ENCODE results near the gene KAT7.

Gene KAT7

DNA sequence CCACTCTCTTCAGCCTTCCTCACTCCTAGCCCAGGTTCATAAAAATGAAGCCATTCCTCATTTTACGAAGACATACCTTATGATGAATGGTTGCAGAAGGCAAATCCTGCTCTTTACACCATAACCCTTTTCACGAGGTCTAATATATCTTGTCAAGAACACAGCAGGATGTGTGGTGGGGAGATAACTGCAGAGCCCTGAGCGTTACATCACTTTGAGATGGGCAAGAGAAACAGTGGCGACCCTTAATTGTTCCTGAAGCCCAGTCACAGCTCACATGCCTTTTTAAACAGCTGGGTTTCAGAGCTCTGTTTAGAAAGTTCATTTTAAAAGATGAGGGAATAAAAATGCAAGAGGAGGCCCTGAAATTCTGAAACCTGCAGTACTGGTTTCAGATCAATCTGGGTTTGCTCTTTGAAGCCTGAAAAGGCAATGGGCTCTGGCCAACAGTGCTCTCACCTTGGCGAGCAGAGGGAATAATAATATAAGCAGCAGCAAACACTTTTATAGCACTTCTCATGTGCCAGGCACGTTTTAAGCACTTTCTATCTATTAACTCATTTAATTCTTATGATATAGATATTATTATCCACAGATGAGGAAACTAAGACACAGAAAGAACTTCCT is 27.4 kb upstream of the KAT7 start:
- Histone ChIP-seq H3K4me3 (ENCODE audit: low read length in 2 of 2) (no peak overlapping the region), H3K27me3 (ENCODE audit: control insufficient read depth in 1 of 2, insufficient read depth in 2 of 2, low read length in 2 of 2) (no peaks in the 10 kb centered on the region), H3K36me3 (ENCODE audit: control insufficient read depth in 2 of 2, insufficient read depth in 2 of 2, low read length in 2 of 2) (peaks cover 0 to 2% of the 10 kb centered on the region in 2 donors), H3K9me3 (ENCODE audit: control insufficient read depth in 2 of 2, low read length in 2 of 2) (no peaks in the 10 kb centered on the region), H3K27ac (ENCODE audit: low read length) (no peak overlapping the region), H3K9ac (ENCODE audit: low read length in 2 of 2) (no peak overlapping the region), H3K4me1 (ENCODE audit: control insufficient read depth, insufficient read depth, low read length) (peaks cover 40% of the 10 kb centered on the region)

DNA sequence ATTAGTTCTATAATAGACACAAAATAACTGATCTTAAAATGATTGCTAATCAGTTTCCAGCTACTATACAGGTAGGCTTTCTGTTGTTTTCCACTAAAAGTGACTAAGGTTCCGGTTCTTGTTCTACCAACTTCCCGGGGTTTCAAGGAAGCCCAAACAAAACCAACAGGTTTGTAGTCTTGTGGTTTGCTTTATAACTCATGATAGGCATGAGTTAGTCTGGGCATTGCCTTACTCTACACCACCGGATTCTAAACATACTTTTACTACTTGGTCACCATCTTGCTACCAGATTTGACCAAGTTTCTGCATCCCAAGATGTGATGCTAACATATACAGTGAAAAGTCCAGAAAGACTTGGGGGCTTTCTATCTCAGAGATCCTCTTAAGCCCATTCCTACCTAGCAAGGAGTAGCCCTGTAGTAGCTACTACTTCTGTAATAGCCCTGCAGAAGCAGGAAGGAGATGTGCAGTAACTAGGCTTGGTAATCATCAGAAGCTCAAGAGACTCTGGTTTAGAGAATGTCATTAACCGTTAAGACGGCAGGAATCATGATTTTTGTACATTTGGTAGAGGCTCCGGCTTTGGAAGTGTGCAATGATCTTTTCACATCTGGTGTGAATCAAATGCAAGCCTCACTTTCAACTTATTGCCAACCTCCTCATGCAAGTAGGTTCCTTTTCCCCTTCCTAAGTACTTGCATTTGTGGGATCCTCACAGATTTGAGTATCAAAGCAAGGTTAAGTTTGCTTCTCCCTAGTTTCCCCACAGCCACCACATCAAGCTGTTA is 26.1 kb upstream of the KAT7 start:
- H3K9ac ChIP-seq (ENCODE audit: low read length in 2 of 2) = peak overlapping the region in 1 of 2 donors; percentile 50
- H3K9me3 ChIP-seq (ENCODE audit: control insufficient read depth in 2 of 2, low read length in 2 of 2) = no peaks in the 10 kb centered on the region
- peaks cover 36% of the 10 kb centered on the region for H3K4me1 ChIP-seq (ENCODE audit: control insufficient read depth, insufficient read depth, low read length)
- peak overlapping the region; percentile 80 to 91 for H3K4me3 ChIP-seq (ENCODE audit: low read length in 2 of 2)
- no peaks in the 10 kb centered on the region for H3K27me3 ChIP-seq (ENCODE audit: control insufficient read depth in 1 of 2, insufficient read depth in 2 of 2, low read length in 2 of 2)
- peak overlapping the region; percentile 50 for H3K27ac ChIP-seq (ENCODE audit: low read length)
- peaks cover 0 to 2% of the 10 kb centered on the region in 2 donors for H3K36me3 ChIP-seq (ENCODE audit: control insufficient read depth in 2 of 2, insufficient read depth in 2 of 2, low read length in 2 of 2)

DNA sequence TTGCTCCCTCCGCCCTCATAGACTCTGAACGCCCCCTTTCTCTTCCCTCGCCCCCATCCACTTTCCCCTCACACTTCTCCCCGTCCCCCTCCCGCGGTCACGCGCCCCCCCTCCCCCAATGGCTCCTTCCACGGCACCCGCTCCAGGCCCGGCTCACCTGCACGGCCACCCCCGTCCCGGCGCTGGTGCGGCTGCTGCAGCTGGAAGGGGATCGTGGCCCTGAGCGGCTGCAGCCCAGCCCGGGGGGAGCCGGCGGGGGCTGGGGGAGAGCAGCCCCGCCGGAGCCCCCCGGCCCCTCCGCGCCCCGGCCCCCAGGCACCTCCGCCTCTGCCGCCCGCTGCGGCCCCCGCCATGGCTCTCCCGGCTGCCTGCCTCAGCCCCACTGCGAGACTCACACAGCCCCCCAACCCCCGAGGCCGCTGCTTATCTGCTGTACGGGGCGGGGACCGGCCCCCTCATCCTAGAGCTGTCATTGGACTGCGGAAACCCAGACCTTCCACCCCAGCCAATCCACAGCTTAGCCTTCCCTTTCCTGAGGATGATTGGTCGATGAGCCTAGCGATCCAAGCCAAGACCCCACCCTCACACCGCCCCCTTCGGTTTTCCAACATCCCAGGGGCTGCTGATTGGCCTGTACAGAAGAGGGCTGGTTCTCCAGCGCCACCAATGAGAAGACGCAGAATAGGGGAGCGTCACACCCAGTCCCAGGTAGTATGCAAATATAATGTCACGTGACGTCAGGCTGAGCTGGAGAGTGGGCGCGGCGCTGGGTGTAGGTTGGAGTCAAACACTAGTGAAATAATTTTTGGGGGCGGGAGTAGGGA is 24.5 kb upstream of the KAT7 start, which contains the start of gene FAM117A:
Gene FAM117A (minus strand): TSS at position 397 of the 824 bp plus-strand sequence. CDS start 44 bp downstream, at position 353.
- Histone ChIP-seq H3K9me3 (ENCODE audit: control insufficient read depth in 2 of 2, low read length in 2 of 2) (no peaks in the 10 kb centered on the region), H3K27me3 (ENCODE audit: control insufficient read depth in 1 of 2, insufficient read depth in 2 of 2, low read length in 2 of 2) (no peaks in the 10 kb centered on the region), H3K27ac (ENCODE audit: low read length) (peak within 1 kb of the TSS; percentile 50), H3K4me1 (ENCODE audit: control insufficient read depth, insufficient read depth, low read length) (peaks cover 33% of the 10 kb centered on the region), H3K9ac (ENCODE audit: low read length in 2 of 2) (peak within 1 kb of the TSS; percentile 50 to 55), H3K4me3 (ENCODE audit: low read length in 2 of 2) (peak within 1 kb of the TSS; percentile 80 to 91), H3K36me3 (ENCODE audit: control insufficient read depth in 2 of 2, insufficient read depth in 2 of 2, low read length in 2 of 2) (no peaks in the 10 kb centered on the region)

DNA sequence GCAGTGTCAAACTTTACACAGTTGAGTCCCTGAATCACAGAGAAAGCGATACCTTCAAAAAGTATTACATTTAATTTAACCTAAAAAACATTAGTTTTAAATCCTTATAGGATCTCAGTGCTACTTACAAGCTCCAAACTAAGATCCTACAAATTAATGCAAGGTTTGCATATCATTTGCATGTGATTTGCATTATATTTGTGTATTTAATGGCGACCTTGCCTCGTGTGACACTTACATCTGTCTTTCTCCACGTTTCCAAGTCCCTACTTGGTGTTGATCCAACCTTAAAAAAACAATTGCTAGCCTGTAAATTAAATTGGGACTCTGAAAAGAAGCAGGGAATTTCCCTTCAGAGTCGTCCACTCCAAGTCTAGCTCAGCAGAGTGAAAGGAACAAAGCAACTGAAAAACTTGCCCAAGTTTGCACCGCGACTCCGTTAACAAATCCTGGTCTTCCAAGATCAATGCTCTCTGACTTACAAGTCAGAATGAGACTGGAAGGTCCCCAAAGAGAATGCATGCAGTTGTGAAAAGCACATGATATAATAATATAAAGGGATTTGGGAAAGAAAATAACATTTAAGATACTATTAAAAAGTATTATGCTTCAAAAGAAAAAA is 23.8 kb upstream of the KAT7 start:
- H3K36me3 ChIP-seq (ENCODE audit: control insufficient read depth in 2 of 2, insufficient read depth in 2 of 2, low read length in 2 of 2) = no peaks in the 10 kb centered on the region
- no peaks in the 10 kb centered on the region for H3K9me3 ChIP-seq (ENCODE audit: control insufficient read depth in 2 of 2, low read length in 2 of 2)
- H3K4me1 ChIP-seq (ENCODE audit: control insufficient read depth, insufficient read depth, low read length) = peaks cover 27% of the 10 kb centered on the region
- H3K4me3 ChIP-seq (ENCODE audit: low read length in 2 of 2) = peak overlapping the region; percentile 80 to 91
- H3K27ac ChIP-seq (ENCODE audit: low read length) = peak overlapping the region; percentile 50
- no peaks in the 10 kb centered on the region for H3K27me3 ChIP-seq (ENCODE audit: control insufficient read depth in 1 of 2, insufficient read depth in 2 of 2, low read length in 2 of 2)
- H3K9ac ChIP-seq (ENCODE audit: low read length in 2 of 2) = no peak overlapping the region

DNA sequence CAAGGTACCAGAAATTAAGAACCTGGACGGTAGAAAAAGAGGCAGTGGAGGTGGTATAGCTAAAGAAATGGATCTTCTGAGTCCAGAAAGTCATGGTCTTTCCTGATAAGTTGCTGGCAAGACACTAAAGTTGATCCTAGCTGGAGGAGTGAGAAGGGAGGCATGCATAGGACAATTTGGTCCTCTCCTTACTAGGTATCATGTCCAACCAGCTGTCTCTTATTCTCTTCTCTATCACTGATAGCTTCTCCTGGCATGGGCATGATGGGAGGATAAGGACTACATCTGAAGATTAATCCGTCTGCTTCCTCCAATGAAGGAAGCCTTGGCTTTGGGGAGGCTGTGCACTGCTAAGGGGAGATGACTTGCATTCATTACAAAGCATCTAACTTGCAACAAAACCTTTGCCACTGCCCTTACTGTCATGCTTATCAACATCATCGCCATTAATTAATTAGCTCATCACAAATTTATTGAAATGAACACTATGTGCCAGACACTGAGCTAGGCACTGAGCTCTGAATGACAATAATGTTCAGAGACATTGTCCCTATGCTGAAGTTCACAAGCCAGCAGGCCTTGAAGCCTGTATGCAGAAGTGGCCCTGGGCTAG is 21.5 kb upstream of the KAT7 start:
- peaks cover 16% of the 10 kb centered on the region for H3K4me1 ChIP-seq (ENCODE audit: control insufficient read depth, insufficient read depth, low read length)
- H3K9me3 ChIP-seq (ENCODE audit: control insufficient read depth in 2 of 2, low read length in 2 of 2) = no peaks in the 10 kb centered on the region
- H3K9ac ChIP-seq (ENCODE audit: low read length in 2 of 2) = no peak overlapping the region
- no peak overlapping the region for H3K4me3 ChIP-seq (ENCODE audit: low read length in 2 of 2)
- no peak overlapping the region for H3K27ac ChIP-seq (ENCODE audit: low read length)
- H3K27me3 ChIP-seq (ENCODE audit: control insufficient read depth in 1 of 2, insufficient read depth in 2 of 2, low read length in 2 of 2) = no peaks in the 10 kb centered on the region
- no peaks in the 10 kb centered on the region for H3K36me3 ChIP-seq (ENCODE audit: control insufficient read depth in 2 of 2, insufficient read depth in 2 of 2, low read length in 2 of 2)

DNA sequence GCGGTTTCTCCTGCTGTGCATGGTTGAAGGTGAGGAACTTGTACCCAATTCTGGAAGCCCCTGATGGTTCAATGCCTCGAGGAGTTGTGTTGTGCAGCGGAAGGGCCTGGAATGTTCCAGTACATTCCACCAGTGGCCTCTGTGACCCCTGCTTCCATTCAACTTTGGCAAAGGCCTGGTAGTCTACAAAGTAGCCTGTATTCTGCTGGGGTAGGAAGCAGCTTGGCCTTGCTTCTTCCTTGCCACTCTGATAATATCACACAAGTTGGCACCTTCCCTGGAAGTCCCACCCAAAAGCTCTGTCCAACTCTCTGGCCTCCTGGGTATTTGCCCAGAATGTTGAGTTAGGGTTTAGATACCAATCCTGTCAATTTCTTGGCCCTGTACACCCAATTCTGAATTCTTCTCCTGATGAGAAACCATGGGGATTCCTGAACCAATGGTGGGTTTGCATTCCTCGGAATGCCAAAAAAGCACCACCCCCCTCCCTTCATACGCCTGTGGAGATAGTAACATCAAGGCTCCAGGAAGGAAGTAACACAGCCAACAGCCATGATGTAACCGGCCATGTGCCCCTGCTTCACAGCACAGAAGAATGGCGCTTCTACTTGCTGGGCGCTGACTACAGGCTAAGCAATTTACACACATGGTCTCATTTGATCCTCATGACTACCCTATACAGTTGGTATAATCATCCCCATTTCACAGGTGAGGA is 12.8 kb upstream of the KAT7 start:
- Histone ChIP-seq H3K27ac (ENCODE audit: low read length) (peak overlapping the region; percentile 88), H3K27me3 (ENCODE audit: control insufficient read depth in 1 of 2, insufficient read depth in 2 of 2, low read length in 2 of 2) (no peaks in the 10 kb centered on the region), H3K9ac (ENCODE audit: low read length in 2 of 2) (no peak overlapping the region), H3K4me1 (ENCODE audit: control insufficient read depth, insufficient read depth, low read length) (peaks cover 35% of the 10 kb centered on the region), H3K4me3 (ENCODE audit: low read length in 2 of 2) (peak overlapping the region in 1 of 2 donors; percentile 15), H3K36me3 (ENCODE audit: control insufficient read depth in 2 of 2, insufficient read depth in 2 of 2, low read length in 2 of 2) (no peaks in the 10 kb centered on the region), H3K9me3 (ENCODE audit: control insufficient read depth in 2 of 2, low read length in 2 of 2) (no peaks in the 10 kb centered on the region)

DNA sequence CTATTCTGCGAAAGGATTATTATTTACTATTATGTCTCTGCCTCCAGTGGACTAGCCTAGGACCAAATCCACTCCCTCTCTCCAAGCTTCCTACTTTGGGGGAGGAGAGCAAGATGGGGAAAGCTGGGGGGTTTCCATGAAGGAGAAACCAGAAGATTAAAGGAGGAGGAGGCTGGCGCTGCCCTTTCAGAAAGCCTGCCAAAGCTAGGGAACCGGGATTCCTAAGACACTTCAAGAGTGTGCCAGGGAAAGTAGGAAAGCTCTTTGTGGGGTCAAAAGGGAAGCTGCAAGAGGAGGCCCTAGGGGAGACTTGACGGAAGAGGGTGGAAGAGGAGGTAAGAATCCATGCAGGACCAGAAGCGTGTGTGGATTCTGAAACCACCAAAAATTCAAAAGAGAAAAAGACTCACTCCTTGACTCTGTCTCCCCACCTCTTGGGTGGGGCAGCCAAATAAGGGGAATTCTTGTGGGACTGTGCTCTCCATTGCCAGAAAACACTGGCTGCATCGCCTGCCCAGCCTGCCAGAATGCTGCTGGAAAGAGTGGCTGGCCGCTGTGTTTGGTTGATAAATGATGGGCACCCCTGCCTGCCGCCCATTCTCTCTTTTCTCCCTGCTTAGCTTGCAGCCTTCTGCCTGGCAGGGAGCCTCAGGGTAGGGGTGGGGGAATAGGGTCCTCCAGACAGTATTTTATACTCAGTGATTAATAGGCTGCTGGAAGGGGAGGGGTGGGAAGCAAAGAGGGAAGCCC is 11.8 kb upstream of the KAT7 start:
- Histone ChIP-seq H3K27ac (ENCODE audit: low read length) (peak overlapping the region; percentile 88), H3K27me3 (ENCODE audit: control insufficient read depth in 1 of 2, insufficient read depth in 2 of 2, low read length in 2 of 2) (no peaks in the 10 kb centered on the region), H3K9ac (ENCODE audit: low read length in 2 of 2) (peak overlapping the region in 1 of 2 donors; percentile 29), H3K4me1 (ENCODE audit: control insufficient read depth, insufficient read depth, low read length) (peaks cover 38% of the 10 kb centered on the region), H3K9me3 (ENCODE audit: control insufficient read depth in 2 of 2, low read length in 2 of 2) (no peaks in the 10 kb centered on the region), H3K36me3 (ENCODE audit: control insufficient read depth in 2 of 2, insufficient read depth in 2 of 2, low read length in 2 of 2) (no peaks in the 10 kb centered on the region), H3K4me3 (ENCODE audit: low read length in 2 of 2) (peak overlapping the region in 1 of 2 donors; percentile 52)

DNA sequence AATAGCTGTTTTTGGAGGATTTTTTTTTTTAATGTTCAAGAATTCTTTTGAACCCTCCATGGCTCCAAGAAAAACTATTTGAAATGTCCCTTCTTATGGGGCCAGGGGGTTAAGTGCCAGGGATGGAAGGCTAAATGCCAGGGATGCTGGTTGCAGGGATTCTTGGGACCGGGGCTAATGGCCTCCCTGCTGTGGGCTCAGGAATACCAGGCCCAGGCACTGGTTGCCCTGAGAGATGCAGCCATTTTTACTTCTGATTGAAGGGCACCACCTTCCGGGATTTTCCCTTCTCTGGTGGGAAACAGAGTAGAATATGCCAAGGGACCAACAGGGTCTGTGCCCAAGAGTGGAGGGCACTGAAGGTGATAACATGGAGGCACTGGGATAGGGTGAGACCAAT is 10.9 kb upstream of the KAT7 start:
- H3K9me3 ChIP-seq (ENCODE audit: control insufficient read depth in 2 of 2, low read length in 2 of 2) = no peaks in the 10 kb centered on the region
- no peaks in the 10 kb centered on the region for H3K27me3 ChIP-seq (ENCODE audit: control insufficient read depth in 1 of 2, insufficient read depth in 2 of 2, low read length in 2 of 2)
- H3K36me3 ChIP-seq (ENCODE audit: control insufficient read depth in 2 of 2, insufficient read depth in 2 of 2, low read length in 2 of 2) = no peaks in the 10 kb centered on the region
- H3K4me1 ChIP-seq (ENCODE audit: control insufficient read depth, insufficient read depth, low read length) = peaks cover 42% of the 10 kb centered on the region
- H3K4me3 ChIP-seq (ENCODE audit: low read length in 2 of 2) = no peak overlapping the region
- peak overlapping the region; percentile 88 for H3K27ac ChIP-seq (ENCODE audit: low read length)
- H3K9ac ChIP-seq (ENCODE audit: low read length in 2 of 2) = no peak overlapping the region

DNA sequence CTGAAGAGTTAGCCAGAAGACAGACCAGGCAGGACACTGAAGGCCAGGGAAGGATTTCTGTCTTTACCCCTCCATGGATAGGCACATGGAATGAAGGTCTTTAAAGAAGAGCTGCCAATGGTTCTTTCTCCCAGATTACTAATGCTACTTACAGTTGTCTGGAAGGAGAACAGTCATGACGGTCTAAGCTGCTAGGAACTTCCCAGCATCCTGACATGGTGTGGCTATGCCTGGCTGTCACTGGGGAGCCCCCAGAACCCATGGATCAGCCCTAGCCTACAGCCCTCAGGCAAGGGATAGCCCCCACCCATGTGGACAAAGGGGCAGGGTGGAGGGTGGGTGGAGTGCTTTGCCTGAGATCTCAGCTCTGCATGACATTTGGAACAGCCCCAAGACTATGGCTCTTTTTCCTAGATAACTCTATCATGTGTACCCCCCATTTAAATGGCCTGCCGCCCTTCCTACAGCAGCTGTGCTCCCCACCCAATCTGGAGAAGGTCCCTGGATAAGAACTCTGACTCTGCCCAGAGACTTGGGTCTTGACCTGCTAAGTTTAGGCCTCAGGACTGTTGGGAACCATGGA is 9.2 kb upstream of the KAT7 start:
- Histone ChIP-seq H3K4me1 (ENCODE audit: control insufficient read depth, insufficient read depth, low read length) (peaks cover 58% of the 10 kb centered on the region), H3K27ac (ENCODE audit: low read length) (peak overlapping the region; percentile 75)

More for the DNA sequence above, 9.2 kb upstream of the KAT7 start:
- Histone ChIP-seq H3K9ac (ENCODE audit: low read length in 2 of 2) (no peak overlapping the region), H3K27me3 (ENCODE audit: control insufficient read depth in 1 of 2, insufficient read depth in 2 of 2, low read length in 2 of 2) (no peaks in the 10 kb centered on the region), H3K36me3 (ENCODE audit: control insufficient read depth in 2 of 2, insufficient read depth in 2 of 2, low read length in 2 of 2) (no peaks in the 10 kb centered on the region), H3K9me3 (ENCODE audit: control insufficient read depth in 2 of 2, low read length in 2 of 2) (no peaks in the 10 kb centered on the region), H3K4me3 (ENCODE audit: low read length in 2 of 2) (no peak overlapping the region)
